OCI-LY1 (cell line): Measurements from ENCODE around the gene MFRP.

ENCODE experiments used
- EZH2 ChIP-seq: fragments of 200-600 bp; sonication (generic), shearing (Covaris generic); IDR thresholded peaks from 2 replicates; pipeline ENCODE4 v1.8.0; 2017; ENCODE audit warnings: borderline replicate concordance, mixed run types, mild to moderate bottlenecking, antibody characterized with exemption, low read length, moderate library complexity, mixed read lengths
- TF ChIP-seq, protein P1 (sequence below): fragments of 200-600 bp; sonication (generic), shearing (Covaris generic); IDR thresholded peaks from 2 replicates; pipeline ENCODE4 v1.5.1; 2017; ENCODE audit warnings: mild to moderate bottlenecking, antibody characterized with exemption, low read length, moderate library complexity, mixed read lengths

GRCh38 chr11:119382101-119382500 is 35.6 kb upstream of the MFRP start:
- TF ChIP-seq, protein P1, sequence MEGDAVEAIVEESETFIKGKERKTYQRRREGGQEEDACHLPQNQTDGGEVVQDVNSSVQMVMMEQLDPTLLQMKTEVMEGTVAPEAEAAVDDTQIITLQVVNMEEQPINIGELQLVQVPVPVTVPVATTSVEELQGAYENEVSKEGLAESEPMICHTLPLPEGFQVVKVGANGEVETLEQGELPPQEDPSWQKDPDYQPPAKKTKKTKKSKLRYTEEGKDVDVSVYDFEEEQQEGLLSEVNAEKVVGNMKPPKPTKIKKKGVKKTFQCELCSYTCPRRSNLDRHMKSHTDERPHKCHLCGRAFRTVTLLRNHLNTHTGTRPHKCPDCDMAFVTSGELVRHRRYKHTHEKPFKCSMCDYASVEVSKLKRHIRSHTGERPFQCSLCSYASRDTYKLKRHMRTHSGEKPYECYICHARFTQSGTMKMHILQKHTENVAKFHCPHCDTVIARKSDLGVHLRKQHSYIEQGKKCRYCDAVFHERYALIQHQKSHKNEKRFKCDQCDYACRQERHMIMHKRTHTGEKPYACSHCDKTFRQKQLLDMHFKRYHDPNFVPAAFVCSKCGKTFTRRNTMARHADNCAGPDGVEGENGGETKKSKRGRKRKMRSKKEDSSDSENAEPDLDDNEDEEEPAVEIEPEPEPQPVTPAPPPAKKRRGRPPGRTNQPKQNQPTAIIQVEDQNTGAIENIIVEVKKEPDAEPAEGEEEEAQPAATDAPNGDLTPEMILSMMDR, result no peak
- no peak for TF ChIP-seq EZH2
